HK-2 (cell line): ENCODE results near the gene MUC6.

ENCODE experiments used
- DNase-seq: peaks from one replicate; pipeline ENCODE4 v3.0.0-alpha.2; 2018; ENCODE audit not compliant: unreplicated experiment

Gene MUC6

DNA sequence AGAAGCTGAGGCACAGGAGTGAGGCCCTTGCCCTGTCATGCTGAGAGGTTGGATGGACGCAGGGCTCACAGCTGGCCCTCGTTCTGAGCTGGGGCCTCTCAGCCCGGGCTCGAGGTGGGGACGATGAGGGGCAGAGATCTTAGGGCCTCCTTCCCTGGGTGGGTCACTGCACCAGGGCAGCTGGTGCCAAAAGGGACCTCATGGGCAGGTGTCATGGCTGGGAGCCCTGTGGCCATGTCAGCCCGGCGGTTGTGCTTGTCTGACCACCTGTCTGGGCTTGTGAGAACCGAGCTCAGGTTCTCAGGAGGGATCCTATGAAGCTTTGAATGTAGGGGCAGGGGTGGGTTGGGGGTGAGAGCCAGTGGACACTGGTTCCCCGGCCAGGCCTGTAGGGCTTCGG is 1.8 kb upstream of the MUC6 start:
- DNase-seq, result no peak

DNA sequence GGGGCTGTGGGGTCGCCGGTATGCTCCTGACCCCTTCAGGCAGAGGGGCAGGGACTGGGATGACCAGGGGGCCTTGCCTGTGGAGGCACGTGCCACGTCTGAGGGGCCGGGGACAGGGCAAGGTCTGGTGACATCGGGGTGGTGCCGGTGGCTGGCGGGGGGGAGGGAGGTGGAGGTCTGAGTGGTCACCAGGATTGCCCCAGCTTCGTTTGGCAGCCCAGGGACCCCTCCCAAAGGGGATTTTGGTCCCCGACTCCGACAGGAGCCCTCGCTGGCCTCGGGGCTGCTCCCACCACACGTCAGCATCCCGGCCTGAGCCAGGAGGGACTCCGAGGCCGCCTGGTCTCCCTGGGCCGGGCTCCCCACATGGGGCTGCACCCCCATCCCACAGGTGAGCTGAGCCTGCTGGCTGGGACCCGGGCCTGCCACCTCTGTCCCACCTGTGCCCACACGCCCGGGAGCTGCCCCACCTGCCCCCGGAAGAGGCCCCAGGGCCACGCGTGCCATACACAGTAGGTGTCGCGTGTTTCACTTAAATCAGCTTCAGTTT is 1.1 kb upstream of the MUC6 start:
- DNase-seq, result no peak

DNA sequence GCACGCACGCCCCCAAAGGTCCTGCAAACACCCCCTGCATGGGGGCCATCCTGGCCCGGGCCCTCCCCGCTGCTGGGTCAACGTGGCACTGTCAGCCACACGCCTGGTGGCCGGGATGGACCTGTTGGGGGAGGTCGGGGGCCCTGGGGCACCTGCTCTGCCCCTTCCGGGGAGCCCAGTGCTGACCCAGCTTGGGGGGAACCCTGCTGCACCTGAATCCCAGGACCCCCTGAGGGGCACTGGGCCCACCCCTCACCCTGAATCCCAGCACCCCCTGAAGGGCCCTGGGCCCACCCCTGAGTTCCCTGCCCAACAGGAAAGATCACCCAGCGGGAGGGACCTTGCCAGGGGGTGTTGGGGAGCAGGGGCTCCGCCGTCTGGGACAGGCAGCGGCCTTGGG is 413 bp upstream of the MUC6 start:
- DNase-seq, result no peak

DNA sequence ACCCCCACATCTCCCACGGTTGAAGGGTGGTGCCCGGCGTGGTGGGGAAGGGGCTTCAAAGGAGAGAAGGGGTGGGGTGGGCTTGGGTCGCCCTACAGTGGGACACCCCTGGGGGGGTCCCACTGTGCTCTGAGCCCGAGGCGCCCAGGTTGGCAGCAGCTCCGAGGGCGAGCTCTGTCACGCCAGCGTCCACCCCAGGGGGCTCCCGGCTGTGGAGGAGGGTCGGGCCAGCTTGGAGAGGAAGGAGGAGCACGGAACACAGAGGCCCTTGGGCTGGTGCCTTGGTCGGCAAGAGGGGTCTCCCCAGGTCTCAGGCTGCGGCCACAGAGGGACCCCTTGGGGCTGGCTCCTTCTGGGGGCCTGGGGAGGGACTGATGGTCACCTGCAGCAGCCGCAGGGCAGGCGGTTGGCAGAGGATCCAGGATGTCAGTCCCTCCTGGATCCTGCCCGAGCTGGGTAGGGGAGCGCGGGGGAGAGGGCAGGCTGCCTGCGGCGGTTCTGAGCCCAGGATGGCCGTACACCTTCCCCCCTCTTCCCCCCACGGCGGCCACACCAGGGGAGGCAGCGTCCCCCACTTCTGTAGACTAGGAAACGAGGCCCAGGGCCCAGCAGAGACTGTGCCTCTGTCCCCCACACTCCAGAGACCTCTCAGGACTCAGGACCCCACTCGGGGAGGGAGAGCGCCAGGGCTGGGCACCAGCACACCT is 788 bp downstream of the MUC6 start:
- no peak for DNase-seq

DNA sequence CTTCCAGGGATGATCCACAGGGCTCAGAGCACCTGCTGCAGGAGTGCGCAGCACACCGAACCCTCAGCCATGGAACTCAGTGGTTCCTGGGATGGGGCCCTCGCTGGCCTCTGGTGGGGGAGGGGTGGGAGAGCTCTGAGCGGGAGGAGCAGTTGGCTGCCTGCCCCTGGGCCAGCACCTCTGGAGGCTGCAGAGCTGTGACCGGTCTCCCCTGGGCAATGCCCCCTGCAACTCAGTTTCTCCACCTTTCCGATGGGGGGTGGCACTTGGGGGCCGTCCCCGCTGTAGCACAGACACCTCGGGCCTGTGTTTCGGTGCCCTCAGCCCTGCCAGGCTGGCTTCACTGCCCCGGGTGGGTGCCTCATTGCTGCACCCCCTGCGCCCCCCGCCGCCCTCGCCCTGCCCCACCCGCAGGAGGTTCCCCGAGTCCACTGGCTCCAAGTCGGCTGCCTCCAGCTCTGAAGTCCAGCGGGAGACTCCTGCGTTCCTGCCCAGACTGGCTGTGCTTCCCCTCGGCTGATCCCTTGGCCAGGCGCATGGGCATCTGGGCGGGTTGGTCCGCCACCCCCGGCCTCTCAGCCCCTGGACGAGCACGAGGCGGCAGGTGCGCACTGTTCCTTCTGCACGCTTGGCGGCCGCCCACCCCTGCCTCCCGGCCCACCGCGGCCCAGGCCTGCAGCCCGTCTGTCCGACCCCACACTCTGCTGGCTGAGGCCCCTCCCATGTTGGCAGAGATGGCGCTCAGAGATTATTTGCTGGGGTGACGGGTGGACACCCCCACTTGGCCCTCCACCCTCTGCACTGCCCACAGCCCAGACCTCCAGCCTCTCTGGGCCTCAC is 1.8 kb downstream of the MUC6 start:
- DNase-seq, result no peak

DNA sequence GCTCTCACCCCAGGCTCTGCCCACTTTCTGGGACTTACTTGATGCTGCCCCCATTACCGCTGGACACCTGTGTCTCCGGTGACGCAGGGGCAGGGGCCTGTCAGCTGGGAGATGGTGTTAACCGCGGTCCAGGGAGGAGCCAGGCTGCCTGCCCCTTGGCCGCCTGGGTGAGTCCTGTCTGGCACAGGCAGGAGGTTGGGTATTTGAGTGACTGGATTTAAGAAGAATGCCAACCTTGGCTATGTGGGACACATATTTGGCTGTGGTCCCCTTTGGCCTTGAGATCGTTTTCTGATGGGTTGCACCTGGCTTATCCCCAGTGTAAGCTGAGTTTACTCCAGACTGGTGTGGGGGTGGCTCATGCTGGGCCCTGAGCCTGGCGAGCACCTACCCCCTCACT is 2.5 kb downstream of the MUC6 start:
- no peak for DNase-seq

DNA sequence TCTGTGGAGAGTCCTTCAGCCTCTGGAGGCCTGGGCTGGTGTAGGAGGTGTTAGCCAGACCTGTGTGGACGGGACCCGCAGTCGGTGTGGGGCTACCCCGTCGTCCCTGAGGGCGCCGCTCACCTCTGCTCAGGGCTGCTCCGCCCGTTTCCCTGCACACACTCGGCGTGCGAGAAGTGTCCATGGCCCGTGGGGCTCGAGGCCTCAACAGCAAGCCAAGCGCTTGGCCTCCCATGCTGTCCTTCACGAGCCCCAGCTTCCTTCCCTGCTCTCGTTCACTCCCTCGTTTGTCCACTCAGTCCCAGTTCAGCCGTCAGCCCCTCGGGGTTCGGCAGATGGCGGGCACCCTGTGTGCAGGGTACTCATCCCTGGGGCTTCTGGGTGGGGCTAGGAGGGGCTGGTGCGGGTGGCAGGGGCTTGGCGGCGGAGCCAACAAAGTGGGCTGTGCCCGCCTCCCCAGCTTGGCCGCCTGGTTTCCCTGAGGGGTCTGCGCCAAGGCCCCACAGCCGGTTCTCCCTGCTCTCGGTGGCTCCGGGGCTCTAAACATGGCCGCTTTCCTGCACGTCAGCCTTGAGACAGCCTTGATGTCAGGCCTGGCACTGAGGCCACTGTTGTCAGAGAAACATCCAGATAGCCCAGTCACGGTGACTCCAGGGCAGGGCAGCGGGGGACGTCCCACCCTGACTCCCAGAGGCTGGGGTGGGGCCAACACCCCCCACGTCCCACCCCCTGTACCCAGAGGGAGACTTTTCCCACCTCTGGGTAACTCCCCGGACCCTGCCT is 3.3 kb downstream of the MUC6 start:
- no peak for DNase-seq

DNA sequence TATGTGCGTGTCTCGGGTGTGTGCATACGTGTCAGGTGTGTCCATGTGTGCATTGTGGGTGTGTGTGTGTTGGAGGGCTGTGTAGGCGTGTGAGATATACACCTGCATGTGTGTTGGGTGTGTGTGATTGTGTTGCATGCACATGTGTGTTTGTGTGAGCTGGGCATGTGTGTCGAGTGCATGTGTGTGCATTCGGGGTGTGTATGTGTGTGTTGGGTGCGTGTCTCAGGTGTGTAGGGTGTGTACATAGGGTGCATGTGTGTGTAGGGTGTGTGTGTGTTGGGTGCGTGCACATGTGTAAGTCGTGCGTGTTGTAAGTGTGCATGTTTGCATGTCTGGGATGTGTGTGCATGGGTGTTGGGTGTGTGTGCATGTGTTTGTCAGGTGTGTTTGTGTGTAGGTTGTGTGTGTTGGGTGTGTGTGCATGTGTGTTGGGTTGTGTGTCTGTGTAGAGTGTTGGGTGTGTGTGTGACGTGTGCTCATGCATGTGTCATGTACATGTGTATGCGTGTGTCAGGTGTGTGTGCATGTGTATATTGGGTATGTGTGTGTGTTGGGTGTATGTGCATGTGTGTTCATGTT is 4.1 kb downstream of the MUC6 start:
- no peak for DNase-seq

DNA sequence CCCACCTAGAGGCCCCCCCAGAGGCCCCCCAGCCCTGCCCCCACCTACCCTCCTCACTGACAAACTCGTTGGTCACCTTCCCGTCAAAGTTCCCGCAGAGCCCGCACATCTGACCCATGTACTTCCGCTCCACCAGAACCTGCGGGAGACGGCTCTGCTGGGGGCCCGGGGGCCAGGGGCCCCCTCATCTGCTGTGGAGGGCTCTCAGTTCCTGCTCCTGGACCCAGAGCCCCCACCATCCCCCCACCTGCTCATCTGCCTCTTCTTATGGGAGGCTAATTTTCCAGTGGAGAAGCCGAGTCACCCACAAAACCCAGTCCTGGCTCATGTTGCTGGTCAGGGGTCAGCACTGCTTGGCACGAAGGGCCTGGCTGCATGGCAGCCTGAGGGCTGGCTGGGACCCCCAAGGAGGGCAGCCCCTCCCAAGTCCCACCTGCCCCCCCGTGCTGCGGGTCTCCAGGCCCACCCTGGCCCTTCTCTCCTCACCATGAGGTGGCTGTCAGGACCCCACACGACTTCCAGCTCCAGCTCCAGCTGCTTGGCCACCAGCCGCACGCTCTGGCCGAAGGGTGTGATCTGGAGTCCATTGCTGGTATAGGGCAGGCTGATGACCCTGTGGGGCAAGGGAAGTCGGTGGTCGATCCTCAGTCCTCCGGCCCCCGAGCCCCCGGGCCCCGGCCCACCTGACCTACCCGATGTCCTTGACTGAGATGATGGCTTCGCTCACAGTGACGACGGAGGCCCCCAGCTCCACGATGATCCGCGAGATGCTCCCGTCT is 5.2 kb downstream of the MUC6 start:
- no peak for DNase-seq

DNA sequence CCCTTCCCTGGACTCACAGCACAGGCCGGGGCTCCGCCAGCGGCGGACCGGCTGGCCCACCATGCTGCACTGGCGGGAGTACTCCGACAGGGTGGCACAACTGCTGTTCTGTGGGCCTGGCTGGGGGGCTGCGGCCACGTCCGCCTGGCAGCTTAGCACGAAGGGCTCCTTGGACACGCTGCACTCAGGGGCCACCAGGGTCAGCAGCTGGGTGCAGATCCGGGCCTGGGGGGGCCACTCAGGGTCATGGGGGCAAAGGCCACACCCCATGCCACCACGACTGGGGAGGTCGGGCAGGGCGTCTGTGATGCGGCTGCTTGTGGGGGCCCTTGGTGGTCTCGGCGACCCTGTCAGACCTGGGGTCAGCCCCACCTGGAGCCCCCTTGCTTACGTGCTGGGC is 6.0 kb downstream of the MUC6 start:
- no peak for DNase-seq

DNA sequence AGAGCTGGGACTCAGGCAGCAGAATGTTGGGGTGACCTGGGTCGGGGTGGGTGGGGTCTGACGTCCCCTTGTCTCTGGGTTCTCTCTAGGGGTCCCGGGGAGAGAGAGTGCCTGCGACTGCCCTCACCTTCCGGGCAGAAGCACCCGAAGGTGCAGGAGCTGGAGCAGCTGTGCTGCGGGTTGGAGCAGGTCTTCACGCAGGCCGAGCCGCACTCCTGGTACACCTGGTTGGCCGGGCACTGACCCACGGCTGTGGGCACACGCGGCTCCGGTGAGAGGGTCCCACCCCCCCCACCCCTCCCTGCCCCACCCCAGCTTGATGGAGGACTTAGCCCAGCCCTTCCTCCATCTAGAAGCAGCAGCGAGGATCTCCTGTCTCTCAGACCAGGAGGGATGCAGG is 6.4 kb downstream of the MUC6 start:
- DNase-seq, result no peak

DNA sequence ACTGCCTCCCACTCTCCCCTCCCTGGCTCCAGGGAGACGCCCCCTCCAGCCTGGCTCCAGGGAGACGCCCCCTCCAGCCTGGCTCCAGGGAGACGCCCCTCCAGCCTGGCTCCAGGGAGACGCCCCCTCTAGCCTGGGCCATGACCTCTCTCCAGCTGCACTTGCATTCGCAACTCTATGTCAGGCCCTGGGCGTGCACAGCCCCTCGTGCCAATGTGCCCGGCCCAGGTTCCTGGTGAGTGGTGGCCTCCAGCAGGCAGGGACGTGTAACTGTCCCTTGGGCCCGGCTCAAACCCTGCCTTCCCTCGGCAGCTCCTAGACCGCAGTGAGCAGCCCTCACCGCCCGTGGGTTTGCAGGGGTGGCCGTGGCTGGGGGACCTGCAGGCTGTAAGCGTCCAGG is 6.9 kb downstream of the MUC6 start:
- no peak for DNase-seq

DNA sequence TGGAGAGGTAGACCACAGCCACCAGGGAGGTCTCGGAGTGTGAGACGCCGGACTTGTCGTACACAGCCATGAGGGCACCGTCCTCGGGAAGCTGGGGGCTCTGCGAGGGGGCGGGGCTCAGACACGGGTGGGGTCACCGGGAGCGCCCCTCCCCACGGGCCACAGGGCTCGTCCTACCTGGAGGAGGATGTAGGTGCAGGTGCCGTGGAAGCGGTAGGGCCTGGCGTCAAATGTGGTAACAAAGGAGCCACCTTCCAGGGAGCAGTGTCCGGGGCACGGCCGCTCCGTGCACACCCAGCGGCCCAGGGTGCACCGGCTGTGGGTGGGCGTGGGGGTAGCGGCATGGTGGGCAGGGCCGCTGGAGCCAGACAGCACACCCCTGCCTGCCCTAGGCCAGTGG is 7.5 kb downstream of the MUC6 start:
- DNase-seq, result no peak

DNA sequence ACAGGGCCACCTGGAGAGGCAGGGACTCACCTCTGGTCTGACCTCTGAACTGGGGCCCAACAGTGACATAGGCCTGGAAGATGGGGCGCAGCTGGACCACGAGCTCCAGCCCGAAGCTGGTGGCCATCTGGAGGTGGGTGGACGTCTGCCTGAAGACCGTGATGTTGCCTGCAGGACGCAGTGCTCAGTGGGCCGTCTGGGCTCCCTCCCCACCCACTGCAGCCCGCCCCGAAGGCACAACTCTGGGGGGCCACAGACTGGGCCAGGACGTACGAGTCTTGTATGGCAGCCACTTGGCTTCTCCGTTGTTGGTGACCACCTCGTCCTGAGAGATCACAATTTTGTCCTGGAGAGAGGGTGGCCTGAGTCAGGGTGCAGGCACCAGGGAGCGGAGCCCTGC is 7.9 kb downstream of the MUC6 start:
- DNase-seq, result no peak

DNA sequence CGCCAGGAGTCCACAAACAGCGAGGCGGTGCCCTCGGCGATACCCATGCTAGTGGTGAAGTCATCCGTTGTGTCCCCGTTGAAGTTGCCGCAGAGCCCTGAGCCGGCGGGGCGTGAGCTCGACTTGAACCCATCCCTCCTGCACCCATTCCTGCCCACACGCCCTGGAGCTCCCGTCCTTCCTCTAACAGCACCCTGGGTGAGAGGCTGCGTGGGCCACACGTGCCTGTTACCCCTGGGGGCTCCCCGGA is 8.3 kb downstream of the MUC6 start:
- no peak for DNase-seq

DNA sequence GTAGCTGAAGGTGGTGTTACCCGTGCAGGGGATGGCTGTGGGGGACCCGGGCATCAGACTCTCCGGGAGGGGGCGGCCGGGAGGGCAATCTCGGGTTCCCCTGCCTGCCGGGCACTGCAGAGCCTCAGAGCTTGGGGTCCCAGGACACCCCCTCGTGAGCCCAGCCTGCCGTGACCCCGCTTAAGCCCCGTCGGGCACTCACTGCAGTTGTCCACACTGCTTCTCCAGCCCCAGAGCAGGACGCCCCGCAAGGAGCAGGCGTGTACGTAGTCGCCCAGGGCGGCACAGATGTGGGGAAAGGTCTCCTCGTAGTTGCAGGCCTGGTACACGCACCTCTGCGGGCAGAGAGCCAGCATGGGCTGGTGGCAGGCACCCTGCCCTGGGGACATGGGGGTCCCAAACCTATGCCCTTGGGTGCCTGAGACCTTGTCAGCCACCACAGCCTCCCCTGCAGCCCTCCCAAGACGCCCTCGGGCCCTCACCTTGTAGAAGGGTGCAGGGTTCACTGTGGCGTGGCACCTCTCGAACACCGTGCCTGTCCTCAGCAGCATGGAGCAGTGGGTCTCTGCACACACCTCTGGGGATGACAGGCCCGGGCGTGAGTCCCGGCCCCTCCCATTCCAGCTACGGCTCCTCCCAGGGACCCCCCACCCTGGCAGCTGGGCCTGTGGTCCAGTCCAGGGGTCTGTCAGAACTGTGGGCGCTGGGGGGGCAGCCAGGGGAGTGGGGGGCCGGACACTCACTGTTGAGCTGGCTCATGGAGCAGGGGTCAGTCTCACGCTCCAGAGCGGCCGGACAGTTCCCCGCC is 8.8 kb downstream of the MUC6 start:
- no peak for DNase-seq

DNA sequence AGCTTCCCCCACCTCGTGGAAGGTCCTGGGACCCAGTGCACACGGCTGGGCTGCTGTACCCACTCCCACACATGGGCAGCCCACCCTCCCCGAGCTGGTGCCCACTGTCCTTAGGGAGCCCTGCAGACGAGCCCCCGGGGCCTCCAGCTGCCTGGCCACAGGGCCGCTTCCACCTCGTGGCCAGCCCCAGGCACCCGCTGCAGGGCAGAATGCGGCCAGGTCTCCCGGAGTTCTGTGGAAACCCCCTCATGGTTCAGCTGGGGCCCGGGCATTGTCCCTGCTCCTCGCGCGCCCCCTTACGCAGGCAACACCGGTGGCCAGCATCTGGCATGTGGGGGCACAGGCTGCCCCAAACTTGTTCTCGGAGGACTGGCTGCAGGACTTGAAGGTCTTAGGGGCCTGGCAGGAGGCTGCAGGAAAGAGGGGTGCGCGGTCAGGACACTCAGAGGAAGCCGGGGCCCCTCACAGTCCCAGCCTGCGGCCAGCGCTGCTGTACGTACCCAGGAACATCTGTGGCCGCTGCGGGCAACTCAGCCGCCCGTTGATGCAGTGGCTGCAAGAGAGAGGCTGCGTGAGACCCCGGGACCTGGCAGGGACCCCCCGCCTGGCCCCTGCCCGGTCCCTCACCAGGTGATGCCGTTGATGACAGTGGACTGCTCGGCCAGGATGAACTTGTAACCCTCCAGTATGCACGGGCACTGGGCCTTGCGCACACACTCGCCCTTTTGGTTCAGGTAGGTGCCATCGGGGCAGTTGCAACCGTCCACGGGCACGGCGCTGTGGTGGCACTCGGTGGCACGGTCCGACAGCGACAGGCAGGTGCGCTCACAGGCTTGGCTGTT is 9.7 kb downstream of the MUC6 start:
- no peak for DNase-seq

DNA sequence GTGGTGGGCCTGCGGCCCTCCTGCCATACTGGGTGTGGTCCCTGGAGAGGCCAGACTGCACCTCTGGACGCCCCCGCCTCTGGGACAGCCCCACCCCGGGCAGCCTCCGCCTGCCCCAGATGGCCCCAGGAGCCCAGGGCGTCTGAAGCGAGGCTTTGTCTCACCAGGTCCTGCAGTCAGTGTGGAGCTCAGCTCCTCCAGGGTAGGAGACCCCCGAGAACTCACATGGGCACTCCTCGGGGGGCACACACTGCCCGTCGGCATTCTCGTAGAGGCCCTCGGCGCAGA is 10.4 kb downstream of the MUC6 start:
- DNase-seq, result no peak

DNA sequence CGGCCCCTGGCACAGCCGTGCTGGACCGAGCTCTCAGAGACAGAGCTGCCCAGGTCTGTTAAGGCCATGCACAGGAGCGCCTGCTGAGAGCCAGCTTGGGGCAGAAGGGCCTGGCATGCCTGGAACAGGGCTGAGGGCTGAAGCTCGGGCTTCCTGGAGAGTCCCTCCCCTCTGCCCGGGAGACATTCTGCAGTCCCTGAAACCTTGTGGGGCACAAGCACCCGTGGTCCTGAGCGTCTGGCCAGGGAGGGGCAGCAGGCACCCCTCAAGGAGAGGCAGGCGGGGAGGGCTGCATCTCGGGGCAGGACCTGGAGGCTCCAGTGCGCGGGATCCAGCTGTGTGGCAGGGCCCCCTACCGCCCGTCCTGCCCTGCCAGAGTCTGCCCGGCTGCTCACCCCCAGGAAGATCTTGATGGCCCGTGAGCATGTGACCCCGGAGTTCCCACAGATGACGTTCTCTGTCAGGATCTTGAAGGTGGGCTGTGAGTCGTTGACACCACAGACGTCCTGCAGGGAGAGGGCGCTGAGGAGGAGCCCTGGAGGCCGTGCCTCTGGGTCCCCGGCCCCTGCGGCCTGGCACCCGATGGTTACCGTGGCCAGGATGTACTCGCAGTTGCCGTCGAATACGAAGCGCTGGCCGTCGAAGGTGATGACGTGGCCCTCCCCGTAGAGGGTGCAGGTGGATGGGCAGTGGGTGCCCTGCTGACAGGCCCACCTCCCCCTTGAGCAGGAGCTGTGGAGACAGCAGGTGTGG is 10.9 kb downstream of the MUC6 start:
- DNase-seq, result no peak
